ENCODE measurements around the gene TNFRSF4.
A peak's percentile ranks its signal among the peaks of the same experiment; 100 is the strongest.
"Not testable (repeated sequence)": the region's sequence is repeated elsewhere in the genome, so short reads cannot be mapped to it uniquely, and the experiment has no call there.

Gene TNFRSF4

DNA sequence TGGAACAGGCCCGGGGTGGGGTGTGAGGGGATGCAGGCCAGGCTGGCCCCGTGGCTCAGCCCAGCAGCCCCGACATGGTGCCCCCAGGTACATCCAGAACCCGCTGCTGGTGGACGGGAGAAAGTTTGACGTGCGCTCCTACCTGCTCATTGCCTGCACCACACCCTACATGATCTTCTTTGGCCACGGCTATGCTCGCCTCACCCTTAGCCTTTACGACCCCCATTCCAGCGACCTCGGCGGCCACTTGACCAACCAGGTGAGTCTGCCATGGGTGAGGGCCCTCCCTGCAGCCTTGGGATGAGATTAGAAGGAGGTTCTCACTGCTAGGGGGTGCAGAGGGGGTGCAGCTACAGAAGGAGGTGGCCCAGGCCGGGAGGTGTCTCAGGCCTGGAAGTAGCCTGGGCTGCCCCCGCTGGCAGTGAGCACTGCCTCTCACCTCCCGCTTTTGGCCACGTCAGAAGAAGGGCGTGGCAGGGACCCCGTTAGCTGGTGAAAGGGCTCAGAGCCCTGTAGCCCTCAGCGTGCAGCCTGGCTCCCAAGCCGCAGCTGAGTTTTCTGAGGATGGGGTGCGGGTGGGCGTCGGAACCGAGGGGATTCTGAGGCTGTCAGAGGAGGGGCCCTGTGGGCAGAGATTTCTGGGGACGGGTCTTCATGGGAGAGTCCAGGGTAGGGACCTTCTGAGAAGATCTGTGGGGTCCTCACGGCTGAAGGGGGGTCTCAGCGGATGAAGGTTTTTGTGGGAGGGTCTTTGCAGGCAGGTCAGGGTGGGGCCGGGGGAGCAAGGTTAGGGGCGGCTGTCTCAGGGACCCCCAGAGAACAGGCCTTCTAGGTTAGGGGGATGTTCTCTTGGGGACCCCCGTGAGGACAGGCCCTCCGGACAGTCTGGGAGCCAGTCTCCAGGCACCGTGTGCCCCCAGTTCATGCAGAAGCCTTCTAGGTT is 29.8 kb downstream of the TNFRSF4 start:
- ATAC-seq (replicated peaks) (no peak), DNase-seq (no peak)
- Mint-ChIP-seq H3K27ac (no peak overlapping the region), H3K27me3 (peaks cover 22 to 29% of the 10 kb centered on the region in 2 donors), H3K36me3 (no peaks in the 10 kb centered on the region), H3K4me3 (no peak overlapping the region), H3K9me3 (no peaks in the 10 kb centered on the region), H3K4me1 (peaks cover 10 to 29% of the 10 kb centered on the region in 2 donors)

DNA sequence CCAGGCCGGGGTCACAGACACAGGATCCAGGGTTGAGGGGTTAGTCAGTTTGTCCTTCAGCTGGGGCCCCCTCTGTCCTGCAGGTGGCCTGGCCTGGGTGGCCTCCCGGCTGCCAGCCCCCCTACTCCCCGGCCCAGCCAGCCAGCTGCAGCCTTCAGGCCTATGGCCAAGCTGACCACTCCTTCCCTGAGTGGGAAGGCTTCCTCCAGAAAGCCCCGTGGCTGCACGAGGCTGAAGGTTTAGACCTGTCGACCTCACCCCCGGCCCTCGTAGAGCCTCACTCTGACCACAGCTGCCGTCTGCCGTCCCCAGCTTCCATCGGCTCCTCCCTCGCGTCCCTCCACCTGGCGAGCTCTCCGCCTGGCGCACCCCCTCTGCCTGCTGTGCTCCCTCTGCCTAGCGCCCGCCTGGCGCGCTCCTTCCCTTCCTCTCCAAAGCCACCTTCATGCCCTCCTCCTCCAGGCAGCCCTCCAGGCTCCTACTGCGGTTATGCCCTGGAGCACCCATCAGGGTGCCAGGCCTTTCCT is 30.7 kb downstream of the TNFRSF4 start:
- ATAC-seq (replicated peaks), result no peak
- Mint-ChIP-seq H3K9me3 (no peaks in the 10 kb centered on the region), H3K27ac (no peak overlapping the region)

DNA sequence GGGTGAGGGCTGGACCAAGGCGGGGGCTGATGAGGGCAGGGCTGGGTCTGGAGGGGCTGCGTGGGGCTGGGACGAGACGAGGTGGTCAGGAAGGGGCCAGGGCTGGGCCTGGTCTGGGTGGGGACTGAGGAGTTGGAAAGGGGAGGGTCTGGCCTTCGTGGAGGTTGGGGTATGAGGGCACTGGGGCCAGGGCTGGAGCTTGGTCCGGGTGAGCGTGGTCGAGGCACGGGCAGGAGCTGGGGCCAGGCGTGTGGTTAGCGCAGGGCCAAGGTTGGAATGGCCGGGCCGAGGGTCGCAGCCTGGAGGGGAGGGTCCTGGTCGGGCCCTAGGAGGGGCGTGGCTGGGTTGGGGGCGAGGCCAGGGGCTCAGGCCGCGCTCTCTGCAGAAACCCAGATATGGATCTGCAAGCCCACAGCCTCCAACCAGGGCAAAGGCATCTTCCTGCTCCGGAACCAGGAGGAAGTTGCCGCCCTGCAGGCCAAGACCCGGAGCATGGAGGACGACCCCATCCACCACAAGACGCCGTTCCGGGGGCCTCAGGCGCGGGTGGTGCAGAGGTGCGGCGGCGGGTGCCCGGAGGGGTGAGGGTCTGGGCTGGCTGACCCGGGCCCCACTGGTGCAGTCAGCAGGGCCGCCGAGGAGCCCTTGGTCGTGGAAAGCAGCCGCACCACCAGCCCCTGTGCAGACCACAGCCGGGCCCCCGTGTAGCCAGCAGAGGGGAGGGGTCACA is 31.3 kb downstream of the TNFRSF4 start:
- Mint-ChIP-seq H3K9me3 (no peaks in the 10 kb centered on the region), H3K27me3 (peaks cover 22 to 36% of the 10 kb centered on the region in 2 donors), H3K27ac (no peak overlapping the region), H3K4me1 (peaks cover 9 to 37% of the 10 kb centered on the region in 2 donors), H3K36me3 (no peaks in the 10 kb centered on the region), H3K4me3 (no peak overlapping the region)
- ATAC-seq (replicated peaks) (no peak), DNase-seq (no peak)

More for the DNA sequence above, 30.7 kb downstream of the TNFRSF4 start:
- Mint-ChIP-seq H3K4me3 (no peak overlapping the region), H3K4me1 (peaks cover 9 to 32% of the 10 kb centered on the region in 2 donors), H3K27me3 (peaks cover 22 to 30% of the 10 kb centered on the region in 2 donors), H3K36me3 (no peaks in the 10 kb centered on the region)
- DNase-seq, result no peak

DNA sequence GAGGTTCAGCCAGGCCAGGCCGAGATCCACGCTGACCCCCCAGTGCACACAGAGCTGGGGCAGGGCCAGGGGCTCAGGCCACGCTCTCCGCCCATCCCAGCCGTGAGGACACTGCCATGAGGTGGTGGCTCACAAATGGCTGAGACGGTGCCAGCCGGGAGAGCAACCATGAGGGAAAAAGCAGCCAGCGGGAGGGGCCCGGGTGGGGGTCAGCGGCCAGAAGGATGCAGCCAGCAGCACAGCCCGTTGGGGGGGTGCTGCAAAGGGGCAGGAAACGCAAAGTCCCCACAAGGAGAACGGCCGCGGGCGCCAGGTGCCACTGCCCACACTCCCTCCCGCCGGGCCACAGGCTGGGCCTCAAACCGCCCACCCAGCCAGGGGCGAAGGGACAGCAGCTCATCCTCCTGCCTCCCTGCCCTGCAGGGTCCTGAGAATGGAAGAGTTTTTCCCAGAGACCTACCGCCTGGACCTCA is 32.0 kb downstream of the TNFRSF4 start:
- no peak overlapping the region for H3K27ac Mint-ChIP-seq
- H3K4me3 Mint-ChIP-seq, result no peak overlapping the region
- no peaks in the 10 kb centered on the region for H3K9me3 Mint-ChIP-seq
- H3K36me3 Mint-ChIP-seq, result no peaks in the 10 kb centered on the region
- H3K4me1 Mint-ChIP-seq, result peaks cover 10 to 39% of the 10 kb centered on the region in 2 donors
- DNase-seq (no peak), ATAC-seq (replicated peaks) (no peak)
- H3K27me3 Mint-ChIP-seq, result peaks cover 25 to 41% of the 10 kb centered on the region in 2 donors

- H3K27me3 Mint-ChIP-seq, result peaks cover 28 to 48% of the 10 kb centered on the region in 2 donors
- H3K4me1 Mint-ChIP-seq, result peaks cover 13 to 44% of the 10 kb centered on the region in 2 donors
- H3K4me3 Mint-ChIP-seq, result no peak overlapping the region
- H3K9me3 Mint-ChIP-seq, result no peaks in the 10 kb centered on the region
- DNase-seq (no peak), ATAC-seq (replicated peaks) (no peak)
- H3K36me3 Mint-ChIP-seq, result no peaks in the 10 kb centered on the region
- peak overlapping the region; percentile 33 for H3K27ac Mint-ChIP-seq
Observed at GRCh38 chr1:1181129-1181937, 32.6 kb downstream of the TNFRSF4 start.

DNA sequence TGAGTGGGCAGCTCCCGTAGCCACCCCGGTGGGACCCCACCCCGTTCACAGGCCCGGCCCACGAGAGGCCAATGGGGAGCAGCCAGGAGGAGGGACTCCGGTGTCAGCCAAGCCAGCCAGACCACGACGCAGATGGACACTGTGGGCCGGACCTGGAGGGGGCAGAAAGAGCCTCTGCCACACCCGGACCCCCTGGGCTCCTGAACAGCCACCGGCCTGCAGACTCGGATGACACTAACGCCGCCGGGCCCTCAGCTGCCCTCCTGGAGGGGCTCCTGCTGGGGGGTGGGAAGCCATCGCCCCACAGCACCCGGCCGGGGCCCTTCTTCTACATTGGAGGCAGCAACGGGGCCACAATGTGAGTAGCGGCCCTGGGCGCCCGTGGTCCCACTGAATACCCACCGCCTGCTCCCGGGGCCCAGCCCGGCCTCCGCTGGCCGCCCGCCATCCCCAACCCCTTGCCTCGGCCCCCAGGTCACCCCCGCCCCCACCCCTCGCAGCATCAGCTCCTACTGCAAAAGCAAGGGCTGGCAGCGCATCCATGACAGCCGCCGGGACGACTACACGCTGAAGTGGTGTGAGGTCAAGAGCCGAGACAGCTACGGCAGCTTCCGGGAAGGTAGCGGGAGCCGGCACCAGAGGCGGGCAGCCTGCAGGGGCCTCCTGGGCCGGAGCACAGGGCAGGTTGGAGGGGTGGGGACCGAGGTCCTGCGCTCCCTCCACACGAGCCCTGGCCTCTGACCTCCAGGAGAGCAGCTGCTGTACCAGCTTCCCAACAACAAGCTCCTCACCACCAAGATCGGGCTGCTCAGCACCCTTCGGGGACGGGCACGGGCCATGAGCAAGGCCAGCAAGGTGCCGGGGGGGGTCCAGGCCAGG is 33.7 kb downstream of the TNFRSF4 start:
- DNase-seq, result no peak
- no peak overlapping the region for H3K4me3 Mint-ChIP-seq
- no peak overlapping the region for H3K27ac Mint-ChIP-seq
- ATAC-seq (replicated peaks), result no peak
- H3K9me3 Mint-ChIP-seq, result no peaks in the 10 kb centered on the region
- no peaks in the 10 kb centered on the region for H3K36me3 Mint-ChIP-seq
- H3K4me1 Mint-ChIP-seq, result peaks cover 16 to 47% of the 10 kb centered on the region in 2 donors
- H3K27me3 Mint-ChIP-seq, result peaks cover 39 to 59% of the 10 kb centered on the region in 2 donors

DNA sequence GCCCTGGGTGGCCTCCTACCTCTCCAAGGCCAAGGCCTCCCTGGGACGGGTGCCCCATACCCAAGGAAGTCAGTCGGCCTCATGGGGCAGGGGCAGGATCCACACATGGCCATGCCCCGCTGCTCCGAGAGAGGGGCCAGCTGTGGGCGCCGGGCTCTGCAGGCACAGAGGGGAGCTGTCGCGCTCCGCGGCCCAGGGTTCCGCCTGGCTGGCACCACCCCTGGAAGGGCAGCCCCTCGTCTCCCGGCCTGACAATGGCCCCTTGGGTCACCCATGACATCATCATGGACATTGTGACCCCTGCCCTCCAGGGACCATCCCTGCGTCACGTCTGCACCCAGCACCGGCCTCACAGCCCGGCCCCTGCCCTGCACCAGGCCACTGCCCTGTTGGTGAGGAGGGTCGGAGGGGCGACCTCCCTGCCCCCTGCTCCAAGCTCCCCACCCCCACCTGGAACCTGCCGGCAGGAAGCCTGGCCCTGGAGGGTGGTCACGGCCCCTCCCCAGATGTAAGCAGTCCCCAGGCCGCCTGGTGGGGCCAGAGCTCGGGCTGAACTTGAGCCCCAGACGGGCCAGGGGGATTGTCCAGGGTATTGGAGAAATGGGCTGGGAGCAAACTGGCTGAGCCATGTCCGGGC is 34.5 kb downstream of the TNFRSF4 start:
- H3K36me3 Mint-ChIP-seq, result no peaks in the 10 kb centered on the region
- H3K4me3 Mint-ChIP-seq, result no peak overlapping the region
- DNase-seq (no peak), ATAC-seq (replicated peaks) (no peak)
- H3K9me3 Mint-ChIP-seq, result no peaks in the 10 kb centered on the region
- peaks cover 41 to 60% of the 10 kb centered on the region in 2 donors for H3K27me3 Mint-ChIP-seq
- H3K27ac Mint-ChIP-seq, result no peak overlapping the region
- peaks cover 16 to 51% of the 10 kb centered on the region in 2 donors for H3K4me1 Mint-ChIP-seq

DNA sequence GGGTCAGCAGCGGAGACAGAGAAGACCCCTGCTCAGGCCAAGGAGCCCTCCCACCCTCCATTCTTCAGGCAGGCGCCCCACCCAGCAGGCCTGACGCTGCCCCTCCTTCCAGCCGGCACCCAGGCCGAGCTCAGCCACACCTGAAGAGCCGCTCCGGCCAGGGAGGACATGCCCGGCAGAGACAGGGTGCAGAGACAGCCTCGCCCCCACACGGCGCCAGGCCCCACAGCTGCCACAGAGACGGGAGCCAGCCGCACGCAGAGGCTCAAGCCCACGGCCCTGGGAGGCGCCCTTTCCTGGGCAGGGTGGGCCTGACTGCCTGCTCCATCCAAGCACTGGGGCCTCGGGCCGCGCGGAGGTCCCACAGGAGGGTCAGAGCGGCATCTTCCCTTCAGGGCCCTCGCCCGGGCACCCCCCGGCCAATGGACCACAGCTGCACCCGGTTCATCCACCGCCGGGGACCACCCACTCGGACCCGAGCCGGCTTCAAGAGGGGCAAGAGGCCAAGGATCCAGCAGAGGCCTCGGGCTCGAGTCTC is 35.1 kb downstream of the TNFRSF4 start:
- no peak overlapping the region for H3K4me3 Mint-ChIP-seq
- peaks cover 16 to 50% of the 10 kb centered on the region in 2 donors for H3K4me1 Mint-ChIP-seq
- DNase-seq (no peak), ATAC-seq (replicated peaks) (no peak)
- no peaks in the 10 kb centered on the region for H3K36me3 Mint-ChIP-seq
- peaks cover 43 to 58% of the 10 kb centered on the region in 2 donors for H3K27me3 Mint-ChIP-seq
- no peak overlapping the region for H3K27ac Mint-ChIP-seq
- no peaks in the 10 kb centered on the region for H3K9me3 Mint-ChIP-seq

DNA sequence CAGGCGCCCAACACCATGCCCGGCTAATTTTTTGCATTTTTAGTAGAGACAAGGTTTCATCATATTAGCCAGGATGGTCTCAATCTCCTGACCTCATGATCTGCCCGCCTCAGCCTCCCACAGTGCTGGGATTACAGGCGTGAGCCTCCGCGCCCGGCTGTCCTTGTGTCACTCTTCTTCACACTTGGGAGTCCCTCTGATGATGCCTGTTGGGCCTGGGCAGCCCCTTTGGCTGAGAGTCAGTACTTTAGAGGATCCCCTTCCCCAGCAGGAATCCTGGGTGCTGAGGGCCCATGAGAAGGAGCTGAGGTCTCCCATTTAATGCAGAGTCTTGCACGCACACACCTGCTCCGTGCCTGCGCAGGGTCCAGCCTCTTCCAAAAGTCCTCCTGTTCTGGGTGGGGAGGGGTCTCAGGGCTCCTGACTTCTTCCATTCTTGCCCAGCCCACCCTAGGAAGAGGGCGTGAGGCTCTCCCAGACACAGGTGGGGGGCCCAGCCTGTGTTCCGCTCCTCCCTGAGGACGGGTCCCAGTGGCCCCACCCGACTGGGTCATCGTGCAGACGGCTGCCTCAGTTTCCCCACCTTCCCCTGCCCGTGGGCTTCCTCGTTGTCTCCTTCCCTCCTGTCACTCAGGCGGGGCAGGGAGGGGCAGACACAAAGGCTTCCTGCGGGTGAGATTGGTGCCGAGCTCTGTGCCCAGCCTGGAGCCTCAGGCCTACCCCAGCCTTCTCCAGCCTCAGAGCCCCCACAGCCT is 36.3 kb downstream of the TNFRSF4 start:
- no peak for ATAC-seq (replicated peaks)
- no peak for DNase-seq
- Mint-ChIP-seq H3K27me3 (peaks cover 38 to 49% of the 10 kb centered on the region in 2 donors), H3K4me1 (peaks cover 14 to 54% of the 10 kb centered on the region in 2 donors), H3K9me3 (no peaks in the 10 kb centered on the region), H3K36me3 (no peaks in the 10 kb centered on the region), H3K4me3 (no peak overlapping the region), H3K27ac (no peak overlapping the region)

- peaks cover 16 to 54% of the 10 kb centered on the region in 2 donors for H3K4me1 Mint-ChIP-seq
- no peaks in the 10 kb centered on the region for H3K36me3 Mint-ChIP-seq
- no peak for DNase-seq
- H3K27ac Mint-ChIP-seq, result no peak overlapping the region
- ATAC-seq (replicated peaks), result no peak
- peaks cover 32 to 42% of the 10 kb centered on the region in 2 donors for H3K27me3 Mint-ChIP-seq
- H3K4me3 Mint-ChIP-seq, result no peak overlapping the region
- H3K9me3 Mint-ChIP-seq, result no peaks in the 10 kb centered on the region
Observed at GRCh38 chr1:1176931-1177330, 37.0 kb downstream of the TNFRSF4 start.

GRCh38 chr1:1176063-1176761 is 37.7 kb downstream of the TNFRSF4 start:
- not testable (repeated sequence) for H3K27ac Mint-ChIP-seq; DNase-seq; ATAC-seq (replicated peaks); H3K4me3 Mint-ChIP-seq; H3K9me3 Mint-ChIP-seq; H3K36me3 Mint-ChIP-seq
- Mint-ChIP-seq H3K27me3 (peaks cover 25 to 35% of the 10 kb centered on the region in 2 donors), H3K4me1 (peaks cover 17 to 60% of the 10 kb centered on the region in 2 donors)
